H1 (cell line): ENCODE measurements around the gene TMEM174.

ENCODE experiments used
- ATF2 ChIP-seq: IDR thresholded peaks from 2 replicates; pipeline ENCODE4 v1.6.1; 2012; ENCODE audit warnings: low read length, inconsistent platforms
- BRCA1 ChIP-seq: IDR thresholded peaks from 2 replicates; pipeline ENCODE4 v1.6.1; 2012; ENCODE audit warnings: low read depth, low read length, improper control_type of control experiment
- CEBPB ChIP-seq: IDR thresholded peaks from 2 replicates; pipeline ENCODE4 v1.6.1; 2012; ENCODE audit warnings: low read depth, low read length
- CTCF ChIP-seq, 3 experiments: IDR thresholded peaks; 1 replicate in 2 of 3; 2 replicates in 1 of 3; pipeline versions ENCODE4 v1.5.1 to v1.6.1; 2011; ENCODE audit warnings: low read length in 3 of 3, mild to moderate bottlenecking in 3 of 3, inconsistent platforms in 2 of 3, low read depth in 1 of 3, moderate library complexity in 1 of 3; ENCODE audit not compliant: insufficient read depth in 1 of 3; ENCODE audit errors: control extremely low read depth in 1 of 3
- EGR1 ChIP-seq: IDR thresholded peaks from 2 replicates; pipeline ENCODE4 v1.6.1; 2011; ENCODE audit warnings: low read depth, low read length, borderline replicate concordance
- EZH2 ChIP-seq: fragments of 200-600 bp; sonication (generic); IDR thresholded peaks from 2 replicates; pipeline ENCODE4 v1.7.1; 2012; ENCODE audit warnings: low read depth, mild to moderate bottlenecking, moderate library complexity, low read length, inconsistent platforms; ENCODE audit not compliant: severe bottlenecking
- JUN ChIP-seq: IDR thresholded peaks from 2 replicates; pipeline ENCODE4 v1.6.1; 2011; ENCODE audit warnings: low read depth, mild to moderate bottlenecking, improper control_type of control experiment, low read length
- POLR2AphosphoS5 ChIP-seq: IDR thresholded peaks from 2 replicates; pipeline ENCODE4 v1.6.1; 2011; ENCODE audit warnings: low read depth, low read length
- RAD21 ChIP-seq, 2 experiments: IDR thresholded peaks in 1 of 2; conservative IDR thresholded peaks in 1 of 2; 2 replicates each; pipeline ENCODE4 v1.6.1; 2011; ENCODE audit warnings: low read depth in 2 of 2, low read length in 2 of 2, improper control_type of control experiment in 1 of 2, inconsistent platforms in 1 of 2, mild to moderate bottlenecking in 1 of 2, moderate library complexity in 1 of 2
- SIN3A ChIP-seq, 2 experiments: IDR thresholded peaks in 1 of 2; conservative IDR thresholded peaks in 1 of 2; 2 replicates each; pipeline ENCODE4 v1.6.1; 2011 to 2012; ENCODE audit warnings: low read length in 2 of 2, improper control_type of control experiment in 1 of 2, low read depth in 1 of 2, mild to moderate bottlenecking in 1 of 2
- SUZ12 ChIP-seq: fragments of 200-600 bp; sonication (generic); IDR thresholded peaks from 2 replicates; pipeline ENCODE4 v1.6.1; 2012; ENCODE audit warnings: mild to moderate bottlenecking, inconsistent platforms, low read length, moderate library complexity, mixed read lengths
- ZNF274 ChIP-seq: IDR thresholded peaks from 2 replicates; pipeline ENCODE4 v1.7.0; 2012; ENCODE audit warnings: low read length, borderline replicate concordance; ENCODE audit errors: extremely low read depth

- TF ChIP-seq CTCF (IDR thresholded peaks at IDR 0.05; ENCODE audit: control extremely low read depth in 1 of 3, insufficient read depth in 1 of 3, low read depth in 1 of 3, low read length in 3 of 3) (no peak), BRCA1 (no peak), POLR2AphosphoS5 (no peak), ZNF274 (no peak), CEBPB (no peak), JUN (no peak), EZH2 (no peak), ATF2 (no peak), RAD21 (IDR thresholded peaks at IDR 0.05 in 1 of 2, conservative IDR thresholded peaks at IDR 0.05 in 1 of 2; ENCODE audit: low read depth in 2 of 2, low read length in 2 of 2) (no peak), EGR1 (no peak), SIN3A (conservative IDR thresholded peaks at IDR 0.05 in 1 of 2, IDR thresholded peaks at IDR 0.05 in 1 of 2; ENCODE audit: low read depth in 1 of 2, low read length in 2 of 2) (no peak), SUZ12 (no peak)
These were observed 46.6 kb upstream of the TMEM174 start for GRCh38 chr5:73126381-73126780.
